Stimulated activated CD8-positive, alpha-beta memory T cell treated with anti-CD3 and anti-CD28 coated beads, Interleukin-7, amount 100 ng/mL, for 1 hour (primary cell): Measurements from ENCODE around the gene CLEC5A.
"Not testable (repeated sequence)": the region's sequence is repeated elsewhere in the genome, so short reads cannot be mapped to it uniquely, and the experiment has no call there.

ENCODE experiments used
- DNase-seq, 2 donors: peaks; one replicate each; pipeline ENCODE4 v3.0.0-alpha.2; 2020; ENCODE audit warnings: low read depth in 2 of 2

CLEC5A gene

GRCh38 chr7:141946796-141947195, at the start of gene CLEC5A:
Gene CLEC5A, minus strand, starts transcription at chr7:141946974. Its CDS starts 682 bp downstream, at chr7:141946292.
- no peak for DNase-seq

- no peak for DNase-seq
Measured at GRCh38 chr7:141993354-141993753, 46.6 kb upstream of the CLEC5A start.

- DNase-seq = no peak
Measured at GRCh38 chr7:141992688-141993087, 45.9 kb upstream of the CLEC5A start.

DNA sequence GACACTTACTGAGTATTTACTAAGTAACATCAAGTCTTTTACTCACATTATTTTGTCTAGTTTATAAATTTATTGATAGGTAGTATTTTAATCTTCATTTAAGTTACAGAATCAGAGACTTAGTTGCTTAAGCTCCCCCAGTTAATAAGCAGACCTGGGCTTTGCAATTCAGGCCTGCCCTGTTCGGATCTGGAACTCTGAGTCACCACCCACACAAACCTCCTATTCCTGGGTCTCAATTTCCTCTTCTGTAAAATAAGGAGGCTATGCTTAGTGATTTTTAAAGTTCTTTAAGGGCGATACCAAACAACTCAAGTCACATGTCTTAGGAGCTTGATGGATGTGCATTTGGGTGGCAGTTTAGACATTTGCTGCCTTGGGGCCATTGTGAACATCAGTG, 45.4 kb upstream of the CLEC5A start:
- DNase-seq = no peak

- no peak for DNase-seq
Measured at GRCh38 chr7:141991140-141991539, 44.4 kb upstream of the CLEC5A start.

DNA sequence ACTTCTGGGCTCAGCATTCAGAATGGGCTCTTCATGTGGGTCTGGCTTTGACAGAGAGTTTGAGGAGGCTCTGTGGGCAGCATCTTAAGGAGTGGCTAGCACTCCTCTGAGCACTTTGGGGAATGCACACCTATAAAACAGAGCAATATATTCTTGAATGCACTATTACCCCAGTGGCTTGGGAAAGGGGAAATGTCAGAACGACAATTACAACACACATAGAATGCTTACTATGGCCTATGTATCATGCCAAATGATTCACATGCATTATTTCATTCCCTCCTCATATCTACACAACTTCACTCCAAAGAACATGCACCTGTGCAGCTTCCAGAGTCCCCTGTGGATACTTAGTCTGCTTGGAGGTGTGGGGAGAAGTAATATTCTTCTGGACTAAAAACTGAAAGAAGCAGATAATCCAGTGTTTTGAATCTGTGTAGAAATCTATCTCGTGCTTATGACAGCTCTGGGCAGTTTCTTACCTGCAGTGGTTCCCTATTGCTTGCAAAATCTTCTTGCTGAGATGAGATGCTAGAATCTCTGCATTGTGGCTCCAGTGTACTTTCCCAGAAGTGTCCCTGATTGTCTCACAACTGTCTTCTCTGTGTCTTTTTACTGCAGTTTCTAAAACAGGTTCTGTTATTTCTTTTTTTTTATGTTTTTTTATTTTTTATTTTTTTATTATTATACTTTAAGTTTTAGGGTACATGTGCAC, 43.4 kb upstream of the CLEC5A start:
- no peak for DNase-seq

DNA sequence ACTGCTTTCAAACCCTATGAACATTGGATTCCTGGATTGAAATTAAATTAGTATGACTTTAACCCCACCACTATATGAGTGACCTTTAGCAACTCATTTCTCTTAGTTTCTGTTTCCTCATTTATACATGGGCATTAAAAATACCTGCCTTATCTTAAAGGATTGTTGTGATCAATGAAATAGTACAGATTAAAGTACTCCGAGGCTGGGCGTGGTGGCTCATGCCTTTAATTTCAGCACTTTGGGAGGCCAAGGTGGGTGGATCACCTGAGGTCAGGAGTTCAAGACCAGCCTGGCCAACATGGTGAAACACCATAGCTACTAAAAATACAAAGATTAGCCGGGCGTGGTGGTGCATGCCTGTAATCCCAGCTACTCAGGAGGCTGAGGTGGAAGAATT, 41.0 kb upstream of the CLEC5A start:
- DNase-seq = not testable (repeated sequence)

- DNase-seq = no peak
Measured at GRCh38 chr7:141986923-141987322, 40.1 kb upstream of the CLEC5A start.

DNA sequence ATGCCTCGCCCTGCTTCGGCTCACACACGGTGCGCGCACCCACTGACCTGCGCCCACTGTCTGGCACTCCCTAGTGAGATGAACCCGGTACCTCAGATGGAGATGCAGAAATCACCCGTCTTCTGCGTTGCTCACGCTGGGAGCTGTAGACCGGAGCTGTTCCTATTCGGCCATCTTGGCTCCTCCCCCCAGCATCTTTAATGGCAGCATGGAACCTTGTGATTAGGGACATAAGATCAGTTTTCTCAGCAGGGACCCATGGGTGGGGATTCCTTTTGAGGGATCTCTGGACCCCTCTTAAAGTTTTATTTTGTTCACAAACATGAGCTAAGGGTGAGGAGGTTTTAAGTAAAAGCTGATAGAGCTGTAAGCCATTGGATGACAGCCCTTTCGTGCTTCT, 39.2 kb upstream of the CLEC5A start:
- DNase-seq = not testable (repeated sequence)

GRCh38 chr7:141979568-141979967, 32.8 kb upstream of the CLEC5A start:
- DNase-seq = no peak

DNA sequence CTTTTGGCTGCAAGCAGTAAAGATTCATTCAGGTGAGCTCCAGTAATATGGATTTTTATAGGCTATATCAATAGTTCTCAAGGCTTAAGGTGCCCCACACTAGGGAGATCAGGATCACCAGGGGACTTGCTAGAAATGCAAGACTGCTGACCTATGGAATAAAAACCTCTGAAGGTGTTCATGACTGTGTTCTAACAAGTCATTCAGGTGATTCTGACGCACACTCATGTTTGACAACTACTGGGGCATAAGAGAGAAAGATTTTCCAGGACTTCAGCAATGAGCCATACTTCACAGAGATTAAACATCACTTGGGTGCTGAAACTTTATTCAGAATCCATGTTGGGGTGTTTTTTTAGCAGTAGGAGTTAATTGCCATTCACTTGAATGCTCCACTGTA, 31.6 kb upstream of the CLEC5A start:
- no peak for DNase-seq

DNA sequence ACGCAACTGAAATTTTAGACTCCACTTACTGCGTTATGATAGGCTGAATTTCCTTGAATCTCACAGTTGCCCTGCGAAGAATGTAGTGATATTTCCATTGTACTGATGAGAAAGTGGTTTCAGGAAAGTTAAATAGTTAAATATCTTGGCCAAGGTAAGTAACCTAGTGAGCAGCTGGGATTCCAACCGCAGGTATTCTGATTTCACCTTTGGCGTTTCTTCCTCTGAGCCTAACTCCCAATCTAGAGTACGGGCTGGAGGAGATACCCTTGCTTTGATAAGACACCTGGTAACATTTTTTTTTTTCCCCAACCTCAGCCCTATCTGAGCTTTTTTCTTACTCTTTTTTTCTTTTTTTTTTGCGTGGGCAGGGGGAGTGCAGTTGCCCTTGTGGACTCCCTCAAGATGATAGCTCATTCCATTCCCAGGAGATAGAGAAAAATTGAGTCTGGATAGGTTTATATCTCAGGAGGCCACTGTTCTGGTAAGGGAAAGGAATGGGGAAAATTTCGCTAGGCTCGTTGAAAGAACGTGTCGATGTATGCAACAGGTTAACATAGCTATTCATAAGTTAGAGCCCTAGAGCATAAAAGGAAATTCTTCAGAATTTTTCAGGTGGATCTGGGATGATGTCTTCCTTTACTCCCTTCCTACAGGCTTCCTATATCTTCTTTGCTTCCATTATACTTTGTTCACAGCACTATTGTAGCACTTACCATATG, 29.9 kb upstream of the CLEC5A start:
- no peak for DNase-seq

- peak; percentile 13 to 38 for DNase-seq
Measured at GRCh38 chr7:141975806-141976523, 29.2 kb upstream of the CLEC5A start.

DNA sequence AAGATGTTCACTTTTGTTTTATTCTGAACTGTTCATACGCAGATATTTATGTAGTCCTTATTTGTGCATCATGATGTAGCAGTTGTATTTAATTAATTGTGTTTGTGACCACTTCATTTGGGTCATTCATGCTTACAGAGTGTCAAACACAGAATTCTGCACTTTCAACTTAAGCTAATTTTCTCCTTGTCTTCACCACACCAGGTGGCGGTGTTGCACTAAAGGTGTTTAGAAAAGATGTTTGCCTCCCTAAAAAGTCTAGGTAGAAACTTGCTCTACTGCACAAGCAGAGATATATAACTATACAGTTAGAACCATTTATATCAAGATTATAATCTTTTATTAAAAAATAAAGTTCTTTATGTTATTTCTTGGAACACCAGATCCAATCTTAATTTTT, 28.1 kb upstream of the CLEC5A start:
- DNase-seq = no peak

GRCh38 chr7:141973673-141974072, 26.9 kb upstream of the CLEC5A start, which contains the start of gene TAS2R38:
Gene TAS2R38, minus strand, starts transcription at chr7:141973773. Its CDS starts 84 bp downstream, at chr7:141973689.
- no peak for DNase-seq

DNA sequence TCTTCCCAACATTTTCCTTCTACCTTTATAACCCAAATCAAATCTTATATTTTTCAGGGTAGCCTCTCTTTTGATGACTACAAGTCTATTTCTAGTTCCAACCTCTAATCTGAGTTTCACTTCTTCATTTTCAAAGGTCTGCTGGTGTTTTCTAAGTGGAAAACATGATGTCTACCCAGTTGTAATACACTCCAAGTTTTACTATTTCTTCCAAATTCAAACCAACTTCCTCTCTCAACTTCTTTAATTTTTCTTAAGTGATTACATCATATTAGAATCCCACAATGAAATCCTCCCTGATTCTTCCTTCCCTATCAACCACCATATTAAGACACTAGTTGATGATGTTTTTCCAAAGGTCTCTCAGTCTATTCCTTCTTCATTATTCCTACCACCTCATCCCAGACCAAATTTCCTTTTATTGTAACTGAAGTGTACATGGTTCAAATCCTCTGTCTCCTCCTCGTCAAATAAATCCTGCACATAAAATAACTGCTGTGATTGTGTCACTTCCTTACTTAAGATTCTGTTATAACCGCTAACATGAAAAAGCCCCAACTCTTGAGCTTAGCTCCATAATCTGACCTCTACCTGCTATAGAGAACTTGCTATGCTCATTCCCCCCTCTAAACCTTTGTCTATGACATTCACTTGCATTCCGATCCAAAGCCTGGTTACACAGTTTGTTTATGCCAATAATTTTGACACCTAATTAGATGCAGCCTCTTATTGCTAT, 14.1 kb upstream of the CLEC5A start:
- DNase-seq = no peak

GRCh38 chr7:141956084-141956483, 9.3 kb upstream of the CLEC5A start:
- no peak for DNase-seq

GRCh38 chr7:141954334-141954733, 7.6 kb upstream of the CLEC5A start:
- DNase-seq = no peak

DNA sequence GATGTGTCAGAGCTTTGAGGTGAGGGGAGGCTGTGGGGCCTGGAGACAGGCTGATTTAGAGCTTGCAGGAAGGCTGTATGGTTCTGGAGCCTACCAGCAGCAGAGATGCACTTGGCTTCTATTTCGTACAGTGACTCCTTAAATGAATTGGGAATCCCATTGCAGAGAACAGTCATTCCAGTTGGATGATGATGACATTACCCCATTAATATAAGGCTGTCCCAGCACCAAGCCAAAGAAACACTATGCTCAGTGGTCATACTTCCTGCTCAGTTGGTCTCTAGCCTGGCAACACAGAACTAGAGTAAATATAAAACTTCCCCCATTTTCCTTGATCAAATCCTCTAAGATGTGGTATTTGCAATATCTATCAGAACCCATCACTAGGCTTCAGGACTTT, 5.7 kb upstream of the CLEC5A start:
- no peak for DNase-seq

DNA sequence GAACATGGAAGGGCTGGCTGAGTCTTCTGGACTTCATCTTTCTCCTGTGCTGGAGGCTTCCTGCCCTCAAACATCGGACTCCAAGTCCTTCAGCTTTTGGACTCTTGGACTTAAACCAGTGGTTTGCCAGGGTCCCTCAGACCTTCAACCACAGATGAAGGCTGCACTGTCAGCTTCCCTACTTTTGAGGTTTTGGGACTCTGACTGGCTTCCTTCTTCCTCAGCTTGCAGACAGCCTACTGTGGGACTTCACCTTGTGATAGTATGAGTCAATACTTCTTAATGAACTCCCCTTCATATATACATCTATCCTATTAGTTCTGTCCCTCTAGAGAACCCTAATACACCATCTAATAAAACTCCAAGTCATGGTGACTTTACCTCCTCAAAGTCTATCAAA, 4.0 kb upstream of the CLEC5A start:
- DNase-seq = no peak

DNA sequence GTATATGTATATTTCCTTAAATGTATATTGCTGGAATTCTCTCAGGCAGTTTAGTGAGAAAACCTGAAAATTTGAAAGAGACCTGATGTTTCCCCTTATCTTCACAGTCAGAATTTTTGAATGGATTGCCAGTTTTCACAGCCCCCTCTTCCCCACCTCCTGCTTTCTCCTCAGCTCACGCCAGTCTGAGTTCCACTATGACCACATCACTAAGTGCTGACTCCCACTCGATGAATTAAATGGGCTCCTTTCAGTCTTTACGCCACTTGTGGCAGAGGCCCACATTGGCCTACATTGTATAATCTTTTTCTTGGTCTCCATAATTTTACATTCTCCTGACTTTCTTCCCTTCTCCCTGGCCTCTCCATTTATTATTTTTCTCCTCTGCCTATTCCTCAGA, 3.1 kb upstream of the CLEC5A start:
- DNase-seq = no peak

DNA sequence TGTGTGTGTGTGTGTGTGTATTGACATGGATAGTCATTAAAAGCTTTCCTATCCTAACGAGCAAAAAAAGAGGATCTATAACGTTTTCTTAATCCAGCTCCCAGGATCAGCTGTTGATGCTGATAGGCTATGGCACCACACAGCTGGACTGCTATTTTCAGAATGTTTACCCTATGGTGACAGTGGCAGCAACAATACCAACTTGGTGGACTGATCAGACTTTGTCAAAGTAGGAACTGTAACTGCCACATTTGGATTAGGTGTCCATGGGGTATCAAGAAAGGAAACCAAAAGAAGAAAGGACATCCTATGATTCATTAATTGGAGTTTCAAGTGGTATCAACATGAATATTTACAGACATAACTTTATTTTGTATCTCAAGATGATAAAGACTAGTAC, 2.7 kb upstream of the CLEC5A start:
- DNase-seq = no peak
